NCI-H2107 treated with DMSO at 0.1 percent for 48 hours (cell line): Measurements from ENCODE around the gene CYGB.
"Not testable (repeated sequence)": the region's sequence is repeated elsewhere in the genome, so short reads cannot be mapped to it uniquely, and the experiment has no call there.

ENCODE experiments used
- DNase-seq: peaks from one replicate; lab custom pipeline; 2025; ENCODE audit not compliant: unreplicated experiment; lab: John Stamatoyannopoulos, UW

The CYGB gene

GRCh38 chr17:76567634-76568432 lies 30.3 kb upstream of the CYGB start:
- DNase-seq: no peak

GRCh38 chr17:76566988-76567431 lies 29.5 kb upstream of the CYGB start:
- DNase-seq: no peak

- DNase-seq: no peak
Observed at GRCh38 chr17:76566613-76566943, 29.1 kb upstream of the CYGB start.

GRCh38 chr17:76565728-76566612 lies 28.5 kb upstream of the CYGB start:
- no peak for DNase-seq

GRCh38 chr17:76564991-76565727 lies 27.6 kb upstream of the CYGB start:
- DNase-seq: not testable (repeated sequence)

GRCh38 chr17:76563359-76563758 lies 25.9 kb upstream of the CYGB start:
- DNase-seq: not testable (repeated sequence)

GRCh38 chr17:76562734-76563148 lies 25.2 kb upstream of the CYGB start:
- DNase-seq: no peak

GRCh38 chr17:76561799-76562268 lies 24.3 kb upstream of the CYGB start:
- no peak for DNase-seq

GRCh38 chr17:76561332-76561731 lies 23.8 kb upstream of the CYGB start:
- no peak for DNase-seq

GRCh38 chr17:76560877-76561221 lies 23.3 kb upstream of the CYGB start:
- DNase-seq: no peak

- no peak for DNase-seq
Observed at GRCh38 chr17:76560036-76560876, 22.7 kb upstream of the CYGB start.

- DNase-seq: not testable (repeated sequence)
Observed at GRCh38 chr17:76559460-76559859, 22.0 kb upstream of the CYGB start.

GRCh38 chr17:76558198-76559095 lies 20.9 kb upstream of the CYGB start:
- peak; percentile 26 for DNase-seq

GRCh38 chr17:76557368-76558197 lies 20.1 kb upstream of the CYGB start:
- peak; percentile 91 for DNase-seq

- no peak for DNase-seq
Observed at GRCh38 chr17:76556765-76557367, 19.4 kb upstream of the CYGB start.

- DNase-seq: no peak
Observed at GRCh38 chr17:76554131-76554530, 16.6 kb upstream of the CYGB start.

GRCh38 chr17:76553178-76553908 lies 15.8 kb upstream of the CYGB start:
- DNase-seq: no peak
